Adipose tissue (tissue), 3 donors: ENCODE results near the gene USP5. TPM values are rescaled to one million over a fixed set of nuclear protein-coding genes. Genes with fewer than 3 reads are reported as not detected.

Source experiments
- H3K27ac ChIP-seq: one replicate; pipeline ENCODE4 v1.5.1; 2013; ENCODE audit warnings: low read depth, low read length
- WGBS, 3 donors: extraction: QIAGEN DNeasy Blood & Tissue Kit; methylation state at CpG; one replicate each; pipeline ENCODE4 v1.1.7; 2013; 5-methylcytosine and 5-hydroxymethylcytosine counted together
- polyA plus RNA-seq, 3 donors: library from polyadenylated mRNA; stranded (reverse); fragments of 200-250 nt; gene quantifications; one replicate each; pipeline ENCODE4 v1.2.3, GENCODE V29; 2013
- donor health status: healthy with polysubstance abuse.
- donor health status: Bipolar disorder and iron deficiency.
- donor health status: healthy.

The USP5 gene
- polyA plus RNA-seq = 10 to 100 TPM; 14.7 to 32.5 (median 28.5) TPM

DNA sequence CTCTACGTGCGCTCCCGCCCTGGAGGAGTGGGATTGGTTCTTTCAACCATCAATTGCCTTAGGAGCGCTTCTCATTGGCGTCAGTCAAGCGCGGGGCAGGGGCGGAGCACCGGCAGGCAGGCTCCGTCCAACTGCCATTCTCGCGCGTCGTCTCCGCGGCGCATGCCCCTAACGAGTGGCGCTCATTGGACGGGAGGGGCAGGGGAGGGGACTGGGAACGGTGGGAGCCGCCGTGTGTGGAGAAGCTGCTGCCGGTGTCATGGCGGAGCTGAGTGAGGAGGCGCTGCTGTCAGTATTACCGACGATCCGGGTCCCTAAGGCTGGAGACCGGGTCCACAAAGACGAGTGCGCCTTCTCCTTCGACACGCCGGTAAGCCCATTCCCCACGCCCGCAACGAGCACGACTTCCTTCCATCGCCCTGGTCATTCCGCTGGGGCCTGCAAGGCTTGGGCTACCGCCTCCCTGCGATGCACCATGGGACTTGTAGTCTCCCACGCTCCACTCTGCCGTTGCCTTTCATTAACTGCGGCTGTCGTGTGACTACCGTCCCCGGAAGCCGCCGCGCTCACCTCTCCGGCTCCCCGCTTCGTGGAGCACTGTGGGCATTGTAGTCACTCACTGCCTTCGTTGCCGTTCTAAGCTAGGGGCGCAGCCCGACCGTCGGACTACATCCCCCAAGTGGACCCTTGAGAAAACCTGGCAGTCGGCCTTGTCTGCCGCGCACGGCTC lies at the start of gene USP5:
Gene USP5, plus strand, starts transcription at position 230 of the 730 bp plus-strand sequence. Its CDS starts 30 bp downstream, at position 260.
- 0% methylated on average over 64 to 65 of the region's 65 CpGs for WGBS, 3 donors
- H3K27ac ChIP-seq = peak within 1 kb of the TSS; percentile 74

- WGBS, 3 donors = 51 to 77% (median 76%) methylated on average over 1 of the region's 1 CpG
- no peak overlapping the region for H3K27ac ChIP-seq
Measured at GRCh38 chr12:6807170-6807569, 44.8 kb upstream of the USP5 start.

DNA sequence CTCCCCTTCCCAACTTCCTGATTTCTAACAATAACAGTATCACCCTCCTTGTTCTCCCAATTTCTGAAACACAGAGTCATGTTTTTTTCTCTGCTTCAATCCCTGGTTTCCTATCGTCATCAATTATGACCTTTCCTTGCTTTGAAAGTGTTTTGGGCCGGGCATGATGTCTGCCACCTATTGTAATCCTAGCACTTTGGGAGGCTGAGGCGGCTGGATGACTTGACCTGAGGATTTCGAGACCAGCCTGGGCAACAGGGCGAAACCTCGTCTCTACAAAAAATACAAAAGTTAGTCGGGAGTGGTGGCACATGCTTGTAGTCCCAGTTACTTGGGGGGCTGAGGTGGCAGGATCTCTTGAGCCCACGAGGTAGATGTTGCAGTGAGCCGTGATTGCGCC lies 42.9 kb upstream of the USP5 start:
- H3K27ac ChIP-seq = no peak overlapping the region
- 65 to 81% (median 79%) methylated on average over 10 of the region's 10 CpGs for WGBS, 3 donors

DNA sequence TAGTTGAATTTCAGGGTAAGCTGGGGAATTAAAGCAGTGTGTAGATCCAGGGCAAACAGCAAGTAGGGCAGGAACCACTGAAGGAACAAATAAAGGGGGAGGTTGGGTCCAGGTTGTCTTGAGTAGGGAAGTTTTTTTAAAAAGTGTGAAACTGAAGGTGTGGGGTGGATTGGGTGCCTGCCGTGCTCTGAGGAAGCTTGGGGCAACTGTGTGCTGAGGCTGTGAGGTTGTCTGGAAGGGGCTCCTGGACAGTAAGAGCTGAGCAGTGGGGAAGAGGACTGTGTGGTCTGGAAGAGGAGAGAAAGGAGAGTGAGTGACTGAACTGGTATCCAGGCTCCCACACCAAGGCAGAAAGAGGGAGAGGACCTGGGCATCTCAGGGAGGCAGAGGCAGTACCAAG lies 41.2 kb upstream of the USP5 start:
- H3K27ac ChIP-seq = no peak overlapping the region
- 68 to 87% (median 86%) methylated on average over 1 of the region's 1 CpG for WGBS, 3 donors

- 44 to 70% (median 59%) methylated on average over 4 of the region's 4 CpGs for WGBS, 3 donors
- H3K27ac ChIP-seq = no peak overlapping the region
Measured at GRCh38 chr12:6813363-6813762, 38.6 kb upstream of the USP5 start.

GRCh38 chr12:6816598-6816997 lies 35.4 kb upstream of the USP5 start:
- 48 to 80% (median 65%) methylated on average over 3 of the region's 3 CpGs for WGBS, 3 donors
- H3K27ac ChIP-seq = no peak overlapping the region

DNA sequence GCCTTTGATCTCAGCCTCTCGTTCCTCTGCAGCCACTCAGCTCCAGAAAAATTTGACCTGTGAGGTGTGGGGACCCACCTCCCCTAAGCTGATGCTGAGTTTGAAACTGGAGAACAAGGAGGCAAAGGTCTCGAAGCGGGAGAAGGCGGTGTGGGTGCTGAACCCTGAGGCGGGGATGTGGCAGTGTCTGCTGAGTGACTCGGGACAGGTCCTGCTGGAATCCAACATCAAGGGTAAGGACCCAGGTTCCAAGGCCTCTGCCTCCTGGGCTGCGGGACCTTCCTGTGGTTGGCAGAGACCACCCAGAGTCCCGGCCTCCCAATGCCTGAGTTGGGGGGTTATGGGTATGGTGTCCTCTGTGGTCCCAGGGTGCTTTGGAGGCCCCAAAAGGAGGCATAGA lies 34.9 kb upstream of the USP5 start:
- WGBS, 3 donors = 70 to 93% (median 90%) methylated on average over 8 of the region's 8 CpGs
- no peak overlapping the region for H3K27ac ChIP-seq

DNA sequence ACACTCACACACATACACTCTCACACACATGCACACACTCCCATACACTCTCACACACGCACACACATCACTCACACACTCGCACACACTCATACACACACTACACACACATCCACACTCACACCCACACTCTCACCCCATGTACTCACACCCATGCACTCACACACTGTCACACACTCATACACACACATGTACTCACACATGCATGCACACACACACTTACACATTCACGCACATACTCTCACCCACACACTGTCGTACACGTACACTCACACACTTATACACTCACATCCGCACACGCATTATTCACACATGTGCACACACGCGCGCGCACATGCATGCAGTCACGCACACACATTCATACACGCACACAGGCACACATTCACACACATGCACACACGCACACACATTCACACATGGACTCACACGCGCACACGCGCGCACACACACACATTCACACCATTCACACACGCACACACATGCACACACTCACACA lies 34.2 kb upstream of the USP5 start:
- WGBS, 3 donors = 82 to 92% (median 83%) methylated on average over 20 of the region's 20 CpGs
- no peak overlapping the region for H3K27ac ChIP-seq

DNA sequence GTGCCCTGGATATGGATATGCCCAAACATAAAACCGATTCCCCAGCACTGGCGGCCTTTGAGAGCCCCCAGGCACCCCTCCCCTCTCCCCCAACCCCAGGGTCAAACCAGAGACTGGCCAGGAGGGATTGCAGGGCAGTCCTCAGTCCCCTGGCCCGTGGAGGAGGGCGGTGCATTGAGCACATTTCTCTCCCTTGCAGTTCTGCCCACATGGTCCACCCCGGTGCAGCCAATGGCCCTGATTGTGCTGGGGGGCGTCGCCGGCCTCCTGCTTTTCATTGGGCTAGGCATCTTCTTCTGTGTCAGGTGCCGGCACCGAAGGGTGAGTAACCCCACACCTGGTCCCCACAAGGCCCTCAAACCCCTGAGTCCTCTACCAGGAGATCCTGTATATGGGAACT lies 33.7 kb upstream of the USP5 start:
- 35 to 76% (median 75%) methylated on average over 10 of the region's 10 CpGs for WGBS, 3 donors

GRCh38 chr12:6818645-6819044 lies 33.3 kb upstream of the USP5 start:
- 65 to 84% (median 77%) methylated on average over 5 of the region's 5 CpGs for WGBS, 3 donors
- no peak overlapping the region for H3K27ac ChIP-seq

More for the DNA sequence above, 33.7 kb upstream of the USP5 start:
- H3K27ac ChIP-seq = no peak overlapping the region

GRCh38 chr12:6819106-6820030 lies 32.6 kb upstream of the USP5 start:
- no peak overlapping the region for H3K27ac ChIP-seq
- 80 to 85% (median 84%) methylated on average over 11 to 13 of the region's 13 CpGs for WGBS, 3 donors

- no peak overlapping the region for H3K27ac ChIP-seq
- WGBS, 3 donors = 79 to 88% (median 85%) methylated on average over 5 of the region's 5 CpGs
Measured at GRCh38 chr12:6820166-6820565, 31.8 kb upstream of the USP5 start.

DNA sequence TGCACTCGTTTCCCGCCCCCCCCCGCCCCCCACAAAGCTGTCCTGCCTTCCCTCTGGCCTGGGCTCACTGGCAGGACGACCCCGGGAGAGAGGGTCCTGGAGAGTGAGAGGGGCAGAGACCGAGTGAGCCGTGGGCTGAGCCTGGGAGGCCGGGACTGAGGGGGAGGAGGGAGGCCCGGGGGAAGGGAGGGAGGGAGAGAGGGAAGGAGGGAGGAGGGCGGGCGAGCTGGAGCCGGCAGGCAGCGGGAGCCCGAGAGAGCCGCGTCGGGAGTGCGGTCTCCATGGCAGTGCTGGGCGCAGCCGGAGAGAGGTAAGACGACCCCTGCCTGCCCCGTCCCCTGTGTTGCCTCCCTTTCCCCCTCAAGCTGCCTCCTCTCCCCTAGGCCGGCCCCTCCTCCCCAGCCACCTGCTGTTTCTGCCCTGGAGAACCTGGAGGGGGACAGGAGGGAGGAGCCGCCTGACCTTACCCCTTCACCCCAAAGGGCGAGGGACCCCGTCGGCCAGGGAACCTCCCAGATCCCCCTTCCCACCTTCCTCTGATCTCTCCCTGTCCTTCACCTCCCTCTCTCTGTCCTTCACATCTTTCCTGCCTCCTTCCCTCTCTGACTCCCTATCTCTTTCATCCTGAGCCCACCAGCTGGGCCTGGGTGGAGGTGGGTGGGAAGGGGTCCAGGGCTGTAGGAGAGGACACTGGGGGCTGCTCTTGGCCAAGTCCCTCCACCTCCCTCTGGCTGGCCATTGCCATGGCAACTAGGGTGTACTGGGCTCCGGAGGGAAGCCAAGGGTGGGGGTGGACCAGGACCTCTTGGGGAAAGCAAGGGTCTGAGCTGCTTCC lies 30.1 kb upstream of the USP5 start, which contains the start of gene GPR162:
Gene GPR162, plus strand, starts transcription at position 231 of the 835 bp plus-strand sequence. CDS start 2,078 bp downstream, outside the sequence.
- no peak within 1 kb of the TSS for H3K27ac ChIP-seq
- WGBS, 3 donors = 0 to 1% (median 1%) methylated on average over 17 to 28 of the region's 28 CpGs

GRCh38 chr12:6822426-6823135 lies 29.4 kb upstream of the USP5 start:
- H3K27ac ChIP-seq = no peak overlapping the region
- WGBS, 3 donors = 51 to 68% (median 64%) methylated on average over 7 of the region's 7 CpGs

- 65 to 83% (median 78%) methylated on average over 12 of the region's 12 CpGs for WGBS, 3 donors
- no peak overlapping the region for H3K27ac ChIP-seq
Measured at GRCh38 chr12:6823182-6824084, 28.5 kb upstream of the USP5 start.

DNA sequence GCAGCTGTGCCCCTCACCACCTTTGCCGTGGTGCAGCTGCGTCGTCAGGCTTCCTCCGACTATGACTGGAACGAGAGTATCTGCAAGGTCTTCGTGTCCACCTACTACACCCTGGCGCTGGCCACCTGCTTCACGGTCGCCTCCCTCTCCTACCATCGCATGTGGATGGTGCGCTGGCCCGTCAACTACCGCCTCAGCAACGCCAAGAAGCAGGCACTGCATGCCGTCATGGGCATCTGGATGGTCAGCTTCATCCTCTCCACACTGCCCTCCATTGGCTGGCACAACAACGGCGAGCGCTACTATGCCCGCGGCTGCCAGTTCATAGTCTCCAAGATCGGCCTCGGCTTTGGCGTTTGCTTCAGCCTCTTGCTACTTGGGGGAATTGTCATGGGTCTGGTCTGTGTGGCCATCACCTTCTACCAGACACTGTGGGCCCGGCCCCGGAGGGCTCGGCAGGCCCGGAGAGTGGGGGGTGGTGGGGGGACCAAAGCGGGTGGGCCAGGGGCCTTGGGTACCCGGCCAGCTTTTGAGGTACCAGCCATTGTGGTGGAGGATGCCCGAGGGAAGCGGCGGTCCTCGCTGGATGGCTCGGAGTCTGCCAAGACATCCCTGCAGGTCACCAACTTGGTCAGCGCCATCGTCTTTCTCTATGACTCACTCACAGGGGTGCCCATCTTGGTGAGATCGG lies 27.7 kb upstream of the USP5 start:
- H3K27ac ChIP-seq = no peak overlapping the region
- WGBS, 3 donors = 72 to 92% (median 91%) methylated on average over 36 to 37 of the region's 37 CpGs
